ENCODE measurements around the gene RRP1B. TPM values are rescaled to one million over a fixed set of nuclear protein-coding genes. Genes with fewer than 3 reads are reported as not detected.

RRP1B gene
- total and polyA plus RNA-seq, 9 of the 15 experiments (the other 6 are each of a cell fraction or from before 2014, with no cell fraction given) = 6.8 to 66.6 (median 41.9) TPM

GRCh38 chr21:43669828-43670605 lies 10.7 kb downstream of the RRP1B start:
- Histone ChIP-seq H4K20me1 (replicated peaks; ENCODE audit: control insufficient read depth, insufficient read depth, low read length) (no peaks in the 10 kb centered on the region), H3K27me3 (ENCODE audit: control insufficient read depth in 2 of 2, insufficient read depth in 2 of 2, low read length in 2 of 2) (no peaks in the 10 kb centered on the region), H3K4me1 (replicated peaks in 1 of 2; ENCODE audit: control insufficient read depth in 2 of 2, insufficient read depth in 2 of 2, low read length in 2 of 2) (no peaks in the 10 kb centered on the region), H3K36me3 (ENCODE audit: control insufficient read depth, insufficient read depth, low read length) (peaks cover 82% of the 10 kb centered on the region), H2AFZ (ENCODE audit: low read depth, low read length) (no peak overlapping the region), H3K27ac (ENCODE audit: extremely low read depth, low read depth, low read length) (no peak overlapping the region), H3K9me3 (replicated peaks; ENCODE audit: control insufficient read depth, insufficient read depth, low read depth, low read length) (no peaks in the 10 kb centered on the region), H3K9me1 (ENCODE audit: control insufficient read depth, insufficient read depth, low read length) (no peaks in the 10 kb centered on the region), H3K4me3 (no peak overlapping the region), H3K79me2 (ENCODE audit: control insufficient read depth, insufficient read depth, low read length) (peaks cover 39% of the 10 kb centered on the region), H3K4me2 (ENCODE audit: insufficient read depth, low read length) (no peak overlapping the region), H3K9ac (ENCODE audit: insufficient read depth in 1 of 2, low read depth in 2 of 2, low read length in 2 of 2) (no peak overlapping the region)
- WGBS (ENCODE audit: insufficient coverage, low coverage, missing lambda C conversion rate) = 89% methylated on average over 20 of the region's 20 CpGs
- no peak for ATAC-seq
- no peak for TF ChIP-seq CBFB (CRISPR knock-in tag; IDR thresholded peaks at IDR 0.05)
- BruUV-seq (replicated peaks) = no TSS peak
- FAIRE-seq = no peak
- intact Hi-C loops (cut with micrococcal nuclease) = no loop called here
- CTCF ChIA-PET (ENCODE audit: low intra/inter-chr PET ratio) = interaction anchor here (0.6 kb wide), 2 partner anchors 16 to 754 kb away, joined by 3 read pairs; no protein-coding TSS in a partner anchor
- DNase-seq (ENCODE audit: extremely low read depth in 1 of 4, low spot score in 3 of 4) = no peak
- in situ Hi-C loops (cut with MboI) = no loop called here
- POLR2A ChIA-PET = interaction anchor here (0.6 to 0.7 kb wide), 4 partner anchors 10 to 306 kb away, joined by 3 to 4 read pairs (median 3); no protein-coding TSS in a partner anchor

GRCh38 chr21:43675871-43676270 lies 16.5 kb downstream of the RRP1B start:
- no peaks in the 10 kb centered on the region for H3K79me2 ChIP-seq (ENCODE audit: control insufficient read depth, insufficient read depth, low read length)
- no peaks in the 10 kb centered on the region for H3K9me3 ChIP-seq (replicated peaks; ENCODE audit: control insufficient read depth, insufficient read depth, low read depth, low read length)
- H3K9ac ChIP-seq (ENCODE audit: insufficient read depth in 1 of 2, low read depth in 2 of 2, low read length in 2 of 2) = no peak overlapping the region
- no peak overlapping the region for H3K4me2 ChIP-seq (ENCODE audit: insufficient read depth, low read length)
- H2AFZ ChIP-seq (ENCODE audit: low read depth, low read length) = no peak overlapping the region
- BruUV-seq (replicated peaks) = no TSS peak
- no peaks in the 10 kb centered on the region for H3K4me1 ChIP-seq (replicated peaks in 1 of 2; ENCODE audit: control insufficient read depth in 2 of 2, insufficient read depth in 2 of 2, low read length in 2 of 2)
- in situ Hi-C loops (cut with MboI) (no loop called here), intact Hi-C loops (cut with micrococcal nuclease) (no loop called here)
- no peak for DNase-seq (ENCODE audit: extremely low read depth in 1 of 4, low spot score in 3 of 4)
- H3K27ac ChIP-seq (ENCODE audit: extremely low read depth, low read depth, low read length) = no peak overlapping the region
- no peaks in the 10 kb centered on the region for H3K9me1 ChIP-seq (ENCODE audit: control insufficient read depth, insufficient read depth, low read length)
- no peak for FAIRE-seq
- no peaks in the 10 kb centered on the region for H3K27me3 ChIP-seq (ENCODE audit: control insufficient read depth in 2 of 2, insufficient read depth in 2 of 2, low read length in 2 of 2)
- ChIA-PET CTCF (ENCODE audit: low intra/inter-chr PET ratio) (no interaction called here), POLR2A (interaction anchor here (0.5 to 1.3 kb wide), 6 partner anchors 9 to 408 kb away, joined by 3 to 6 read pairs (median 4); partner anchors contain the start of genes HSF2BP and RRP1B)
- H3K36me3 ChIP-seq (ENCODE audit: control insufficient read depth, insufficient read depth, low read length) = peaks cover 92% of the 10 kb centered on the region
- no peak for ATAC-seq
- no peak overlapping the region for H3K4me3 ChIP-seq
- no peaks in the 10 kb centered on the region for H4K20me1 ChIP-seq (replicated peaks; ENCODE audit: control insufficient read depth, insufficient read depth, low read length)
- WGBS (ENCODE audit: insufficient coverage, low coverage, missing lambda C conversion rate) = 89% methylated on average over 3 of the region's 3 CpGs
- TF ChIP-seq PHF21A (IDR thresholded peaks at IDR 0.05; ENCODE audit: borderline replicate concordance, low read depth) = no peak
- TF ChIP-seq ZEB2 (IDR thresholded peaks at IDR 0.05) = no peak
- no peak for TF ChIP-seq ETV5 (CRISPR knock-in tag; IDR thresholded peaks at IDR 0.05; ENCODE audit: low read depth)
- no peak for TF ChIP-seq E2F4 (CRISPR knock-in tag; IDR thresholded peaks at IDR 0.05; ENCODE audit: low read depth)
- TF ChIP-seq MAFG (tag; conservative IDR thresholded peaks at IDR 0.05) = no peak
- no peak for TF ChIP-seq SP2 (IDR thresholded peaks at IDR 0.05; ENCODE audit: extremely low read depth, low read depth, low read length, poor library complexity, severe bottlenecking)
- no peak for TF ChIP-seq SMARCE1 (IDR thresholded peaks at IDR 0.05)
- TF ChIP-seq CC2D1A (IDR thresholded peaks at IDR 0.05) = no peak
- TF ChIP-seq E2F1 (CRISPR knock-in tag; IDR thresholded peaks at IDR 0.05) = no peak
- no peak for TF ChIP-seq ZNF77 (CRISPR knock-in tag; IDR thresholded peaks at IDR 0.05)
- no peak for TF ChIP-seq ZNF584 (CRISPR knock-in tag; IDR thresholded peaks at IDR 0.05; ENCODE audit: low read depth)
- TF ChIP-seq SIN3A (IDR thresholded peaks at IDR 0.05; ENCODE audit: borderline replicate concordance in 2 of 2, control insufficient read depth in 1 of 2, low read depth in 2 of 2, low read length in 2 of 2) = no peak

All from K562 (cell line).